ENCODE measurements around the gene TPRX2.

The TPRX2 gene

DNA sequence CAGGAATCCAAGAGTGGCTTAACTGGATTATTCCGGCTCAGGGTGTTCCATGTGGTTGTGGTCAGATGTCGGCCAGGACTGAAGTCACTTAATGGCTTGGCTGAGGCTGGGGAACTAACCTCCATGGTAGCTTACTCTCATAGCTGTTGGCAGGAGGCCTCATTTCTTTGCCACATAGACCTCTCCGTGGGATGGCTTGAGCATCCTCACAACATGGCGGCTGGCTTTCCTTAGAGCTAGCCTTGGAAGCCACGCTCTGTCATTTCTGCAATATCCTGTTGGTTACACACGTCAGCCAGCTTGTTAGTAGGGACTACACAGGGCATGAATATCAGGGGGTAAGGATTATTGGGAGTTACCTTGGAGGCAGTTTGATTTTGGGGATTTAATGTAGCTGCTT, 32.2 kb upstream of the TPRX2 start:
- TF ChIP-seq, protein P1, sequence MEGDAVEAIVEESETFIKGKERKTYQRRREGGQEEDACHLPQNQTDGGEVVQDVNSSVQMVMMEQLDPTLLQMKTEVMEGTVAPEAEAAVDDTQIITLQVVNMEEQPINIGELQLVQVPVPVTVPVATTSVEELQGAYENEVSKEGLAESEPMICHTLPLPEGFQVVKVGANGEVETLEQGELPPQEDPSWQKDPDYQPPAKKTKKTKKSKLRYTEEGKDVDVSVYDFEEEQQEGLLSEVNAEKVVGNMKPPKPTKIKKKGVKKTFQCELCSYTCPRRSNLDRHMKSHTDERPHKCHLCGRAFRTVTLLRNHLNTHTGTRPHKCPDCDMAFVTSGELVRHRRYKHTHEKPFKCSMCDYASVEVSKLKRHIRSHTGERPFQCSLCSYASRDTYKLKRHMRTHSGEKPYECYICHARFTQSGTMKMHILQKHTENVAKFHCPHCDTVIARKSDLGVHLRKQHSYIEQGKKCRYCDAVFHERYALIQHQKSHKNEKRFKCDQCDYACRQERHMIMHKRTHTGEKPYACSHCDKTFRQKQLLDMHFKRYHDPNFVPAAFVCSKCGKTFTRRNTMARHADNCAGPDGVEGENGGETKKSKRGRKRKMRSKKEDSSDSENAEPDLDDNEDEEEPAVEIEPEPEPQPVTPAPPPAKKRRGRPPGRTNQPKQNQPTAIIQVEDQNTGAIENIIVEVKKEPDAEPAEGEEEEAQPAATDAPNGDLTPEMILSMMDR (IDR thresholded peaks at IDR 0.05) = no peak

- TF ChIP-seq, protein P1 (IDR thresholded peaks at IDR 0.05) = no peak
Observed at GRCh38 chr19:47832723-47833122, 26.3 kb upstream of the TPRX2 start.

DNA sequence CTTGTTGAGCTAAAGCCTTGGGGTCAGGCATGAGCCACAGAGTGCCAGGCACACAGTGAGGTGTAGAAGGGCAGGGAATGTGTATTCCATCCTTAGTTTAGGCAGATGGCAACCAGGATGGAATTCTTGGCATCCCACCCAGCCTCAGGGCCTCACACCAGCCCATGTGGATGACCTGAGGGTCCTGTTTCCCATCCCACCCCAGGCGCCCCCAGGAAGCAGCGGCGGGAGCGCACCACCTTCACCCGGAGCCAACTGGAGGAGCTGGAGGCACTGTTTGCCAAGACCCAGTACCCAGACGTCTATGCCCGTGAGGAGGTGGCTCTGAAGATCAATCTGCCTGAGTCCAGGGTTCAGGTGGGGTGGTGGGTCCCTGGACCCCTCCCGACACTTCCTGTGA, 23.0 kb upstream of the TPRX2 start:
- TF ChIP-seq, protein P1 (IDR thresholded peaks at IDR 0.05) = no peak

GRCh38 chr19:47839411-47839810, 19.6 kb upstream of the TPRX2 start:
- TF ChIP-seq, protein P1 (IDR thresholded peaks at IDR 0.05) = no peak

GRCh38 chr19:47839913-47840312, 19.1 kb upstream of the TPRX2 start:
- TF ChIP-seq, protein P1 (IDR thresholded peaks at IDR 0.05) = no peak

GRCh38 chr19:47842941-47843340, 16.1 kb upstream of the TPRX2 start:
- TF ChIP-seq, protein P1 (IDR thresholded peaks at IDR 0.05) = no peak

GRCh38 chr19:47848425-47848822, 10.6 kb upstream of the TPRX2 start:
- TF ChIP-seq, protein P1 (IDR thresholded peaks at IDR 0.05) = no peak

- TF ChIP-seq, protein P1 (IDR thresholded peaks at IDR 0.05) = peak; percentile 26; the same call in 1 of the 2 replicates
Observed at GRCh38 chr19:47848823-47849473, 10.1 kb upstream of the TPRX2 start.
